Stimulated activated CD8-positive, alpha-beta memory T cell treated with anti-CD3 and anti-CD28 coated beads, Interleukin-12 subunit alpha, Interleukin-12 subunit beta, amount 100 ng/mL, for 1 hour (primary cell): ENCODE measurements around the gene SRP9.
A peak's percentile ranks its signal among the peaks of the same experiment; 100 is the strongest.
"Not testable (repeated sequence)": the region's sequence is repeated elsewhere in the genome, so short reads cannot be mapped to it uniquely, and the experiment has no call there.

Source experiments
- DNase-seq: peaks from one replicate; pipeline ENCODE4 v3.0.0-alpha.2; 2020; ENCODE audit warnings: low read depth

The SRP9 gene

DNA sequence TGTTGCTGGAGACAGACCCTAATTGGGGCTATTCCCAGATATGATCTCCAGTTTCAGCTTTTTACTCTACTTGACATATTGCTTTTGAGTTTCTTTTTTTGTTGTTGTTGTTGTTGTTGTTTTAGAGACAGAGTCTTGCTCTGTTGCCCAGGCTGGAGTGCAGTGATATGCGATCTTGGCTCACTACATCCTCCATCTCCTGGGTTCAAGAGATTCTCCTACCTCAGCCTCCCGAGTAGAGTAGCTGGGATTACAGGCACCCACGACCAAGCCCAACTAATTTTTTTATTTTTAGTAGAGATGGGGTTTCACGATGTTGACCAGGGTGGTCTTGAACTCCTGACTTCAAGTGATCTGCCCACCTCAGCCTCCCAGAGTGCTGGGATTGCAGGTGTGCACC, 1.3 kb upstream of the SRP9 start:
- DNase-seq = no peak

DNA sequence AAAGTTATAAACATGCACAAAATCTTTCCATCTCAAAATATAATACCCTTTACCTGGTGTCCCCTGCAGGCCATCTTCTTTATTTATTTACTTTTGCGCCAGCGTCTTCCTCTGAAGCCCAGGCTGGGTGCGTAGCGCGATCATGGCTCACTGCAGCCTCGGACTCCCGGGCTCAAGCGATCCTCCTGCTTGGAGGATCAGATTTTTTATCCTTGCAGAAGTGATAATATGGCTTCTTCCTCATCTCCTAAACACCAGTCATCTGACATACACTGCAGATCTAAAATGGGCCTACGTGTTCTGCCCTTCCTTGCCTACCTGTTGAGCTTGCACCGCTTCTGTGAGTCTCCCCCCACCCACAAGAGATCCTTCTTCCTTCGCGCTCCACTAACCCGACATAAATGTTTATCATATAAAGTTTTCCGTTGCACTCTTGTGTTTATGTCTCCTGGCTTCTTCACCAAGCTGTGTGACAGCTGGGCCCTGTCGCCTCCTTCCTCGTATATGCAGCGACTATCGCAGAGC, 506 bp upstream of the SRP9 start:
- no peak for DNase-seq

DNA sequence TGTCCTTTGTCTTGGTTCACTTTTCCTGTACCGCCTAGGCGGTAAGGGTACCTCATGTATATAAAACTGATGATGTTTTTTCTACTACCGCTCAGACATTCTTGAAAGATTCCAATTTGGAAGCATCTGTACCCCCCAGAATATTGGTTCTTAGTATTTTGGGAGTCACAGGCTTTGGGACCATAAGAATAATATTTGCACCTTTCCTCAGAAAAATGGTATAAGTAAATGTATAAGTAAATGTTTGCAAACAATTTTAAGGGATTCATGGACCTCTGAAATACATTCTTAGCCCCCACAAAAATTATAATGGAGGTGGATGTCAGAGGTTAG, 677 bp downstream of the SRP9 start:
- DNase-seq = no peak

DNA sequence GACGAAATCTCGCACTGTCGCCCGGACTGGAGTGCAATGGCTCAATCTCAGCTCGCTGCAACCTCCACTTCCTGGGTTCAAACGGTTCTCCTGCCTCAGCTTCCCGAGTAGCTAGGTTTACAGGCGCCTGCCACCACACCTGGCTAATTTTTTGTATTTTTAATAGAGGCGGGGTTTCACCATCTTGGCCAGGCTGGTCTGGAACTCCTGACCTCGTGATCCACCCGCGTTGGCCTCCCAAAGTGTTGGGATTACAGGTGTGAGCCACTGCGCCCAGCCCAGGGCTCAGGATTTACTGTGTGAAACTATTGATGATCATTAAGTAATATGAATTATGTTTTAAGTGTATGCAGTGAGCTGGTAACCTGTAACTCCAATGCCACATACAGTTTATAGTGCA, 1.5 kb downstream of the SRP9 start:
- not testable (repeated sequence) for DNase-seq

DNA sequence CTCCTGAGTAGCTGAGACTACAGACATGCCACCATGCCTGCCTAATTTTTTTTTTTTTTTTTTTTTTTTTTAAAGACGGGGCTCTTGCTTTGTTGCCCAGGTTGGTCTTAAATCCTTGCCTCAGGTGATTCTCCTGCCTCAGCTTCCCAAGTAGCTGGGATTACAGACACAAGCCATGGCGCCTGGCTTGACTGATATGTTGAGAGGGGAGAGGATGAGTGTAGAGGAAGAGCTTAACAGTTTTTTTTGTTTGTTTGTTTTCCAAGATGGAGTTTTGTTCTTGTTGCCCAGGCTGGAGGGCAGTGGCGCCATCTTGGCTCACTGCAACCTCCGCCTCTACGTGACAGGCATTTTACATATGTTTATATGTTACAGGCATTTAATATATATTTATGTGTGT, 2.5 kb downstream of the SRP9 start:
- DNase-seq = no peak

DNA sequence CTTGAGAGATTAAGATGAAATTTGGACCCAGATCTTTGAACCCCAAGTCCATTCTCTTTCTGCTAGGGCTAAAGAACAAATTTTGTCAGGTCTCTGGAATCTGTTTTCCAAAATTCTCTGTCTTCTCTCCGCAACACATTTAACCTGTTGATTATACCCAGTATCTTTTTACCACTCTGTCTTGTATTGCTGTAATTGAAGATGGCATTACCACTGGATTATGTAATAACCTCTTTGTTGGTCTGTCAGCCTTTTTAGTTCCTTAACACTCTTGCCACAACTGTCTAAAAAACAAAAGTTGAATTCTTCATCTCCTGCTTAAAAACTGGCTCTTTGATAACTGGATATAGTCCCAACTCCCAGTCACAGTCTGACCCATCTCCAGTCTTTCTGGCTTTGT, 3.0 kb downstream of the SRP9 start:
- no peak for DNase-seq

DNA sequence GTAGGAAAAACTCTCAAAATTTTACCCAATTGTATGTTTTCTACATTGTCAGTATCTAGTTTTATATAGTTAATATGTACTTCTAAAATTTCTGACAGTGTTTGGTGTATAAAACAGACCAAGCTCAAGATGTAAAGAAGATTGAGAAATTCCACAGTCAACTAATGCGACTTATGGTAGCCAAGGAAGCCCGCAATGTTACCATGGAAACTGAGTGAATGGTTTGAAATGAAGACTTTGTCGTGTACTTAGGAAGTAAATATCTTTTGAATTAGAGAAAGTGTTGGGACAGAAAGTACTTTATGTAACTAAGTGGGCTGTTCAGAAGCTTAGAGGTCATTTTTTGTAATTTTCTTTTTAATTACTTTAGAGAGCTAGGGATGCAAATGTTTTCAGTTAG, 11.5 kb downstream of the SRP9 start:
- DNase-seq = not testable (repeated sequence)

DNA sequence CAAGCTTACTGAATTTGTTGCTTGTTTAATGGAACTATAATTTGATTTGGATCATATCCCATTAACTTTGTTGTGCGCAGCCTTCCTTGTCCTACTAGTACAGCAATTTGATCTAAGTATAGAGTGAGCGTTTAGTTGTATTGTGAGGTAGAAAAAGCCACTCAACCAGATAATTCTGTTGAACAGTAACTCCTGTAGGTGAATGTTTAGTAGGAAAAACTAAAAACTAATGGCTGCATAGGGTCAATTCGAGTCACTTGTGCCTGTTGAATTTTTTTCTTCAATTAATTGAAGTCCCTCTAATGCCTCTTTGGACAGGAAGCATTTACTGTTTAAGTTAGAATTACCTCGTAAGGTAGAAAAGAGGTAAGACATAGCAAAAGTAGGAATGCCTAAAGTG, 17.3 kb downstream of the SRP9 start:
- no peak for DNase-seq

DNA sequence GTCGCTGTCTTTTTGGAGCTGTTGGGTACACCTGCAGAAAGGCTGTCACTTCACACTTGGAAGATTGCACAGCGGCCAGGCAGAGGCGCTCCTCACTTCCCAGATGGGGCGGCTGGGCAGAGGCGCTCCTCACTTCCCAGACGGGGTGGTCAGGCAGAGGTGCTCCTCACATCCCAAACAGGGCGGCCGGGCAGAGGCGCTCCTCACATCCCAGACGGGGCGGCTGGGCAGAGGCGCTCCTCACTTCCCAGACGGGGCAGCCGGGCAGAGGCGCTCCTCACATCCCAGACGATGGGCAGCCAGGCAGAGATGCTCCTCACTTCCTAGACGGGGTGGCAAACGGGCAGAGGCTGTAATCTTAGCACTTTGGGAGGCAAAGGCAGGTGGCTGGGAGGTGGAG, 18.5 kb downstream of the SRP9 start:
- not testable (repeated sequence) for DNase-seq

DNA sequence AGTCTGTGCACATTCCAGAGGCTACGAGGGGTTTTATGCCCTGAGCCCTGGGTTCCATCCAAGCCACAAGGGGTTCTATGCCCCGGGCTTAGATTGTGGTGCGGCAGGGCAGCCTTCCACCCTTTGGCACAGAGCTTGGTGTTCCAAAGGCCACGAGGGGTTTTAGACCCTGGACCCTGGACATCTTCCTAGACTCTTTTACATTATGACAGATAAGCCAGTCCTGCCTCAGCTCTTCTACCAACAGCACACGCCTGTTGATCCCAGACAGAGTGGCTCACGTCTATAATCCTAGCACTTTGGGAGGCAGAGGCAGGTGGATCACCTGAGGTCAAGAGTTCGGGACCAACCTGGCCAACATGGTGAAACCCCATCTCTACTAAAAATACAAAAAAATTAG, 23.5 kb downstream of the SRP9 start:
- DNase-seq = not testable (repeated sequence)

DNA sequence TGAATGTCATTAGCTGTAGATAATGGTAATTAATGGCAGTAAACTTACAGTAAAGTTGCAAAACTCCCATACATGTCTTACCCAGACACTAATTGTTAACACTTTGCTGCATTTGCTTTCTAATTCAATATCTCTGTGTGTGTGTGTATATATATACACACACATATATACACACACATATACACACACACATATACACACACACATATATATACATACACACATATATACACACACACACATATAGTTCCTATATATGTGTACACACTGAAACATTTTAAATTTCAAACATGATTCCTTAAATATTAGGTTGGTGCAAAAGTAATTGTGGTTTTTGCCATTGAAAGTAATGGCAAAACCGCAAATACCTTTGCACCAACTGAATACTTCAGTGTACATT, 28.6 kb downstream of the SRP9 start:
- DNase-seq = no peak

DNA sequence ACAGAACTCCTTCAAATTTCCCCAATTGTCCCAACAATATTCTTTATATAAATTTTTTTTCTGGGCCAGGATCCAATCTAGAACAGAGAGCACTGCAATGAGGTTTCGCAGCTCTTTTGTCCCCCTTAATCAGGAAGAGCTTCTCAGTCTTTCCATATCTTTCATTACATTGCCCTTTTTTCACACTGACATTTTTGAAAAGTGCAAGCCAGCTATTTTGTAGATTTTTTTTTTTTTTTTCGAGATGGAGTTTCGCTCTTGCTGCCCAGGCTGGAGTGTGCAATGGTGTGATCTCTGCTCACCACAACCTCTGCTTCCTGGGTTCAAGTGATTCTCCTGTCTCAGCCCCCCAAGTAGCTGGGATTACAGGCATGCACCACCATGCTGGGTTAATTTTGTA, 29.1 kb downstream of the SRP9 start:
- DNase-seq = not testable (repeated sequence)

DNA sequence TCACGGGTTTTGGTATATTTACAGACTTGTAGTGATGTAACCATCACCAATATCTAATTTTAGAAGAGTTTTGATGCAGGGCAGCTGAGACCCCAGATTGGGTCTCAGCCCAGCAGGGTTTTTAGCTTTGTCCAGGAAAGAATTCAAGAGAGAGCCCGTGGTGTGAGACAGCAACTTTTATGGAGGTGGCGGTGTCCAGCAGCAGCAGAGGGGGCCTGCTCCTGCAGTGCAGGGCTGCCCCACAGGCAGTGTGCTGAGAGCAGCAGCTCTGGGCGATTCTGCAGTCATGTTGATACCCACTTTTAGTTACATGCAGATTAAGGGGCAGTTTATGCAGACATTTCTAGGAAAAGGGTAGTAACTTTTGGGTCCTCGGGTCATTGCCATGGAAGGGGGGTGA, 30.5 kb downstream of the SRP9 start:
- no peak for DNase-seq

DNA sequence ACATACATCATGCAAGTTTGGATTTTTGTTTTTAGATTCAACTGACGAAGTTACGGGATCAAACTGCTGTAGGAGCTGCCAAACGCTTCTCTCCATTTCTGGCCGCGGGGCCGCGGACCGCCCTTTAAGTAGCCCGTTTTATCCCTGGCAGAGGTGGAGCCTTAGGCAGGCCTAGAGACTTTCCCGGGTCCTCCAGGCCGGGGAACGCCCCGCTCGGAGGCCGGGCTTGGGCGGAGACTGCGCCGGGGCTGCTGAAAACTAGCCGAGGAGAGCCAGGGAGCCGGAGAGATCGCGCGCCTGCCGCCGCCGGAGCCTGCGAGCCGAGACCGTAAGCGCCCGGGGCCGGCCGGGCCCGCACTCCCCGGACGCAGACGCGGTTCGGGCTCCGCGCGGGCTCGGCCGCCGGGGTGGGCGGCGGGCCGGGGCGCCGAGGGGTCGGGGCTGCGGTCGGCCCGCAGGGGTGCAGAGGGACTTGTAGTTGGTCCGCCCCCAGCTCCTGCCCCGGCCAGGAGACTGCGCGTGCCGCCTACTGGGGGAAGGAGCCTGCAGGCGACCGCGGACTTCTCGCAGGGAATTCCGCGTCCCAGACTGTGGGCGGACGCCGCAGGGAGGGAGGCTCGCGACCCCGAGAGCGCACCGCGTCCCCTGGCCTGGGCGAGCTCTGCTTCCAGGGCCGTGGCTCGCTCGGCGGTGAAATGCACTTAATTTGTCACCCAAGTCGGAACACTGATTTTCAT, 32.4 kb downstream of the SRP9 start, which contains the start of gene EPHX1:
Gene EPHX1, plus strand, starts transcription at position 283 of the 737 bp plus-strand sequence. CDS start 18,606 bp downstream, outside the sequence.
- DNase-seq = peak; percentile 43

DNA sequence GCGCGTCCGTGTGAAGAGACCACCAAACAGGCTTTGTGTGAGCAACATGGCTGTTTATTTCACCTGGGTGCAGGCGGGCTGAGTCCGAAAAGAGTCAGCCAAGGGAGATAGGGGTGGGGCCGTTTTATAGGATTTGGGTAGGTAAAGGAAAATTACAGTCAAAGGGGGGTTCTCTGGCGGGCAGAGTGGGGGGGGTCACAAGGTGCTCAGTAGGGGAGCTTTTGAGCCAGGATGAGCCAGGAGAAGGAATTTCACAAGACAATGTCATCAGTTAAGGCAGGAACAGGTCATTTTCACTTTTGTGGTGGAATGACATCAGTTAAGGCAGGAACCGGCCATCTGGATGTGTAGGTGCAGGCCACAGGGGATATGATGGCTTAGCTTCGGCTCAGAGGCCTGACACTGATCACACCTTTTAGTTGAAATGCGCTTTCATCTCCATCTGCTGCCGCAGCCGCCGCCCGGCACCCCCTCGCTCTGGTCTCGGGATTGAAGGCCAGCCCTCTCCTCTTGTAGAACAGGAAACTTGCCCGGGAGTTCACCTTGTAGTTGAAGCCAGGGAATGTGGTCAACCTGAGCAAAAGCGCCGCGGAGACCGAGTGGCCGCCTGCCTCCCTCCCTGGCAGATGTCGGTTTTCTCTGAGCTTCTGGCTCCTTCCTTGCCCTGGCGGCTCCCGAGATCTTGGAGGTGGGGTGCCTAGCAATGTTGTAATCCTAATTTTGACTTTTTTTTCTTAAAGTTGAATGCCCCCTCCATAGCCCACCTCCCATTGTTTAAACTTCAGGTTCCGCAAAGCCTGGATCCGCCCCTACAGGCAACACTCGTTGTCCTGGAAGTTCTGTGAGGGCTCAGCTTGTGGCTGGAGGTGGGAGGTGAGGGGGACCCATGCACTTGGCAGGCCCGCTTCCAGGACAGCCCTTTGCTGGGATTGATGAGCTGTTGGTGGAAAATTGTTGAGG, 33.2 kb downstream of the SRP9 start:
- not testable (repeated sequence) for DNase-seq

DNA sequence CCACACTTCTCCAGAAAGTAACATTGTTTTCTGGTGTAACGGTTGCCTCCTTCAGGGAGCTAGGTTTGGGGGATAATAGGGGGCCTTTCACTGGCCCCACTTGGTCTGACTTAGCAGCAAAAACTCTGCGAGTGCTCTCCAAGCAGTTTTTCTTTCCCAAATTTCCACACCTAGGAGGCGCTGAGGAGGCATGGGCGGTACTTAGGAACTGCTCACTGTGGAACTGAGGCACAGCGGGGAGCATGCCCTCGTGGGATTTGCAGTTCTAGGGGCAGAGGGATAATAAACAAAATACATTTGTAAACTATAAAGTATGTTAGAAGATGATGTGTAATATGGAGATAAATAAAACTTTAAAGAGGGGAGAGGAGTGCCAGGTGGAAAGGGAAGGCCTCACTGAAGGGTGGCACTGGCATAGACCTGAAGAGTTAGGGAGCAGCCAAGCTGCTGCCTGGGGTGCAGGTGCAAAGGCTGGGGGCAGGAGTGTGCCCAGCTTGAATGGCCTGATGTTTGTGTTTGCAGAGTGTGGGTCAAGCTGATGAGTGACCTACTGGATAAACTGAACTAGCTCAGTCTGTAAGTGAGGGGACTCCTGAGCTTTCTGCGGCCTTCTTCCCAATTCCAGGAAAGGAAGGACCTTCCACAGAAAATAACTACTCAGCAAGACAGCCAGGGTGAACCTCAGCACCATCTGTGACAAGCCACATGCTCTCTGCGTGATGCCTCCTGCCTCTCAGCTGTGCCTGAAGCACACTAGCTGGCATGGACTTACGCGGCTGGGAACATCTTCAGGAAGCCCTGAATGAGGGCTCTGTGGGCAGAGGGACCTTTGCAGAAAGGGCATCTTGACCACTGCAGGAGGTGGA, 34.2 kb downstream of the SRP9 start:
- no peak for DNase-seq

DNA sequence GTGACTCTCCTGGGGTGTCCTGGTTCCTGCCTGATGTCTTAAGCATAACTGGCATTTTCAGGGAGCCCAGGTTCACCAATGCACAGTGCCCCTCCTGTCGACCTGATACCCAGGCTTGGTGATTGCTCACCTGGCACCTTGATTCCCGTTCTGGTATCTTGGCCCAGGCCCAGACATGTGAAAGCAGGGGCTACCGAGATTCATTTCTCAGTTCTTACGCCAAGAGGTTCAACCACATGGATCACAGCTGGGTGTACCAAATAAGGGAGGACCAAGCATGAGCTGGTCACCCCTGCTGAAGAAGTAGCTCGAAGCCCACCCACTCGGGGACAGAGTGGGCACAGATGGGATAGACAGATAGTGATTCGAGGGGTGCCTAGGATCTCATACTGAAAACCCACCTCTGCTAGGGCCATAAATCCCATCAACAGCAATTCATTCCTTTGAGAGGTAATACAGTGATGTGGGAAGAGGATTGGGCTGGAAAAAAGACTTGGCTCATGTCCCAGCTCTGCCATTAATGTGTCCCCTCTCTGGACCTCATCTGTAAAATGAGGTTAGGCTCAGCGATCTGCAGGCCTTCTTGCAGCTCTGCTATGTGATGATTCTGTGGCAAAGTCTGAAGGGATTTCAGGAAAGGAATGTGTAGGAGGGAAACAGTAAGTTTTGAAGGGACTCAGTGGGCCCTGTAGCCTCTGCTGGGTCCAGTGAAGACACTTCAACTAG, 35.0 kb downstream of the SRP9 start:
- no peak for DNase-seq

DNA sequence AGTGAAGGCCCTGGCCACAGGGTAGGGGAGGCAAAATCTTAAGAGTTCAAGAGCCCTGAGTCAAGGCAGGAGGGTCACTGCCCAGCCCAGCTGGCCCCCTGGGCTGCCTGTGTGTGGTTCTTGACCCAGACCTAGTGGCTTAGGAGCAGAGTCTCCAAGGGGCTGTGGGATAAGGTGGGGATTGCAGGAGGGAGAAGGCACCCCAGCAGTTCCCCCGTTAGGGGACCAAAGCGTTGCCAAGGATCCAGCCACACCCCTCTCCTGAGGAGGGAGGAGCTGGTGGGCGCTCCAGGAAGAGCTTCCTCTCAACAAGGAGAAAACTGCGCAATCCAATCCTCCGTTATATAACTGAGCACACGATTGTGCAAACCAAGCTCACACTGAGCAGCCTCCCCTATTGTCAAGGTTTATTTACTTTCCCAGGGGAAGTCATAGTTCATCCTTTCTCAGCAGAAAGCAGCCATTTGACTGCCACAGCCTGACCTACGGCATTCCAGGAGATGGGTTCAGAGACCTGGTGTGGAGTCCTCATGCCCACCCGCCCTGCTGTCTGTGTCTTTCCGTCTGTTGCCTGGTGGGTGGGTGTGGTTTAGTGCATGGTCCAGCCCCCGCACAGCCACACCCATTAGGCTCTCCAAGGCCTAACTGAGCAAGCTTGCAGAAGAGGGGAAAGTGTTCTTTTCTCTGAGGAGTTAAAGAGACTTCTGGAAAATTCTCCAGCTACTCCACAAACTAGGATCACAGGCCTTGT, 35.8 kb downstream of the SRP9 start:
- DNase-seq = no peak

DNA sequence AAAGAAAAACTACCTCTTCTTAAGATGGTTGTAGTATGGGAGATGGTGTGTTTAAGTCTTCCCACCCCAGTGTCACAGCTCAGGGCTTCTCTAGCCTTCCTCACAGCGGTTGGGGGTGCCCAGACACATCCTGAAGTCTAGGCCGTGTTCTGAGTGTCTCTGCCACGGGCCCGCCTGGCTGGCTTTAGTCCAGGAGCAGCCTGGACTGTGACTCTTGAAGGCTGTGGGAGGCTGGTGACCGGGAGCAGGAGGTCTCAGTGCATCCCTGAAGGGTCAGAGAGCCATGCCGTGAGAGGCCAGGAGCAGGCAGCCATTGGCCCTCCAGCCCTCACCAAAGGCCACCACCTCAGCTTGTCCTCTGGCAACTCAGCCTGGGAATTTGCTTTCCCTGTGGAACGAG, 36.8 kb downstream of the SRP9 start:
- no peak for DNase-seq

DNA sequence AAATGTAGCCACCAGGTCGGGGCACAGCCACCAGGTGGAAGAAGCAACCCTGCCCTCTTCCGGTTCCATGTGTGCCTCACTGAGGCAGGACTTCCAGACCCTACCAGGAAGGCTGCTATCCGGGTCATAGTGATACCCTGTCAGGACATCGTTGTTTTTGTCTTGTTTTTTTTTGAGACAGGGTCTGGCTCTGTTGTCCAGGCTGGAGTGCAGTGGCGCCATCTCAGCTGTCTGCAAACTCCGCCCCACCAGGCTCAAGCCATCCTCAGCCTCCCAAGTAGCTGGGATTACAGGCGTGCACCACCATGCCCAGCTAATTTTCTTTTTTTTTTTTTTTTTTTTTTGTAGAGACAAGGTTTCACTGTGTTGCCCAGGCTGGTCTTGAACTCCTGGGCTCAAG, 37.5 kb downstream of the SRP9 start:
- not testable (repeated sequence) for DNase-seq
